Activated T-cell treated with anti-CD3 and anti-CD28 coated beads, Interleukin-2, amount 50 U/mL, for 72 hours (primary cell): ENCODE measurements around the gene VHLL. TPM values are rescaled to one million over a fixed set of nuclear protein-coding genes. Genes with fewer than 3 reads are reported as not detected.

ENCODE experiments used
- ATAC-seq, 2 donors: fragments of 150-1000 bp; cut with Tn5 transposase; replicated peaks in 1 of 2; 2 replicates each; pipeline ENCODE4 v1.10.0; 2021; ENCODE audit warnings: moderate library complexity in 2 of 2, mild to moderate bottlenecking in 1 of 2
- DNase-seq, 2 donors: peaks; one replicate each; pipeline ENCODE4 v3.0.0; 2021 to 2022; ENCODE audit warnings: mixed read lengths in 1 of 2
- H3K27ac Mint-ChIP-seq: one replicate; pipeline ENCODE4 v1.8.0; 2022; ENCODE audit warnings: mild to moderate bottlenecking, moderate library complexity, mixed read lengths
- H3K27me3 Mint-ChIP-seq: one replicate; pipeline ENCODE4 v1.8.0; 2022; ENCODE audit warnings: low read depth, mixed read lengths
- H3K36me3 Mint-ChIP-seq, 2 donors: one replicate each; pipeline ENCODE4 v1.8.0; 2022; ENCODE audit warnings: mixed read lengths in 2 of 2, mild to moderate bottlenecking in 1 of 2; ENCODE audit not compliant: insufficient read depth in 2 of 2
- H3K4me1 Mint-ChIP-seq: one replicate; pipeline ENCODE4 v1.8.0; 2022; ENCODE audit warnings: low read depth, mixed read lengths
- H3K4me3 Mint-ChIP-seq, 2 donors: one replicate each; pipeline ENCODE4 v1.8.0; 2022; ENCODE audit warnings: mild to moderate bottlenecking in 2 of 2, mixed read lengths in 2 of 2, moderate library complexity in 2 of 2
- H3K9me3 Mint-ChIP-seq, 2 donors: one replicate each; pipeline ENCODE4 v1.8.0; 2022; ENCODE audit warnings: mixed read lengths in 2 of 2
- total RNA-seq, 2 donors: library from RNA; stranded (reverse); gene quantifications; one replicate each; pipeline ENCODE4 v1.2.3, GENCODE V29; 2022

VHLL gene
- total RNA-seq, 2 donors from 2014 or later = 0.65 to 0.91 TPM

DNA sequence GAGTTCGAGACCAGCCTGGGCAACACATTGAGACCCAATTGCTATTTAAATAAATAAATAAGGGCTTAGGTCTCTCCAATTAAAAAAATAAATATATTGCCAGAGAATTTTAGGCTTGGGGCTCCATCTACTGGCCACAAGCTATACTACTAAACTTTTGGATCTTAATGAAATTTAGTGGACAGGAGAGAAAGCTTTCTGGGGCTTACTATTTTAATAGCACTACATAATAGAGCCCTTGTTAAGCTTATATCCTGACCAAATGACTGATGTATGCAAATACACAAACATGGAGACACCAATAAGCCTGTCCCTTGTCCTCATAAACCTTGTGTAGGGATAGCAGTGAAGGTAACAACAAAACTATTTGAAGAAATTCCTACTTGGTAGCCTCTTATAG lies 20.6 kb upstream of the VHLL start:
- H3K9me3 Mint-ChIP-seq = no peaks in the 10 kb centered on the region
- H3K27me3 Mint-ChIP-seq = no peaks in the 10 kb centered on the region
- DNase-seq (peak in 1 of 2 donors; percentile 23), ATAC-seq (no peak)
- H3K4me3 Mint-ChIP-seq = no peak overlapping the region
- H3K4me1 Mint-ChIP-seq = peaks cover 3% of the 10 kb centered on the region
- peaks cover 11 to 40% of the 10 kb centered on the region in 2 donors for H3K36me3 Mint-ChIP-seq
- H3K27ac Mint-ChIP-seq = no peak overlapping the region

DNA sequence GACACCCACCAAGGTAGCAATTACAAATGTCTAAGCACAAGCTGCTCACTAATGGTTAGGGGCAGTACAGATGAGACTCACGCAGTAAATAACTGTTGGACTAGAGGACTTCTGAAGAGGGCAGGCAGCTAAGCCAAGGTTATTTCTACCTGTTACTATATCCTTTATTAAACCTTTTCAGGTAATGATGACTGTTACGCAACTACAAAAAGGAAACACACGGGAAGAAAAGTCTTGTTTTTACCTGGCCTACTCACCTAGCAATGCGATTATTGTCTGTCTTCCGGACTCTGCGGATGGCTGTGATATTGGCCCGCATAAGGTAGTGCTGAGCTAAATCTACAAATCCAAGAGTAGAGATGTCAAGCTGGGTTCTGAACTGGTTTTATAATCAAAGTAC lies 17.8 kb upstream of the VHLL start:
- Mint-ChIP-seq H3K4me1 (no peaks in the 10 kb centered on the region), H3K27ac (no peak overlapping the region), H3K36me3 (peaks cover 9 to 44% of the 10 kb centered on the region in 2 donors), H3K9me3 (no peaks in the 10 kb centered on the region), H3K4me3 (no peak overlapping the region), H3K27me3 (no peaks in the 10 kb centered on the region)
- ATAC-seq = no peak
- no peak for DNase-seq

DNA sequence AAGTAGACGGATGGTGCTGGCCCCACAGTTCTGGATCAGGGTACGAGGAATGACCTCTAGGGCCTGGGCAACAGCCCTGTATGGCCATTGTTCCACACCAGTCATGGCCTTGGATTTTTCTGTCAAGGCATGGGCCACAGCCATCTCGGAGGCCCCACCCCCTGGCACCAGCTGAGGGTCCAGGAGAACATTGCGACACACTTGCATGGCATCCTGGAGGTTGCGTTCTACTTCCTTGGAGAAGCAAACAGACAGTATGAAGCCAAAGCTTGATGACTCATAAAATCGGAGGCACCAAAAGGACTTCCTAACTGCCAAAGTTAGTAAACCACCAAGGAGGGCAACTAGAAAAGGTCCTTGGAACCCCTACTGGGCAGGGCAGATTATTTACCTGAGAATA lies 11.9 kb upstream of the VHLL start:
- DNase-seq = no peak
- no peaks in the 10 kb centered on the region for H3K4me1 Mint-ChIP-seq
- H3K4me3 Mint-ChIP-seq = no peak overlapping the region
- no peaks in the 10 kb centered on the region for H3K27me3 Mint-ChIP-seq
- H3K36me3 Mint-ChIP-seq = peaks cover 5 to 38% of the 10 kb centered on the region in 2 donors
- no peak overlapping the region for H3K27ac Mint-ChIP-seq
- no peaks in the 10 kb centered on the region for H3K9me3 Mint-ChIP-seq
- no peak for ATAC-seq

DNA sequence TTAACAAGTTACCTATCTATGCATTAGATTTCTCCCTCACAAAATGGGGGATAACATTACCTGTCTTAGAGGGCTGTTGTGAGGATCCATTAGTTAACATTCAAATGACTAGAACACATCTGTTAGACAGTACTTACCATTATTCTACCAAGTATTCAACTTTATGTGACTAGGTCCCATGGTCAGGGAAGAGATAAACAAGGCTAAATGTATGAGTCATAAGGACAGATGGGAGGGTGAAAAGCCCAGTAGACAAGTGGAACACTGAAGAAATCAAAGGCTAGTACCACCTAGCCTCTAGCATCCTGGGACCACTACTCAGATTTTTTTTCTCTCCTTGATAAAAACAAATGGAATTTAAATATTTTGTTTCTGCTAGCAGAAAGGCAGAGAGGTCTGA lies 9.0 kb upstream of the VHLL start:
- H3K27ac Mint-ChIP-seq = peak overlapping the region; percentile 8
- H3K36me3 Mint-ChIP-seq = peaks cover 5 to 27% of the 10 kb centered on the region in 2 donors
- ATAC-seq (no peak), DNase-seq (no peak)
- H3K27me3 Mint-ChIP-seq = no peaks in the 10 kb centered on the region
- no peaks in the 10 kb centered on the region for H3K4me1 Mint-ChIP-seq
- no peaks in the 10 kb centered on the region for H3K9me3 Mint-ChIP-seq
- no peak overlapping the region for H3K4me3 Mint-ChIP-seq

DNA sequence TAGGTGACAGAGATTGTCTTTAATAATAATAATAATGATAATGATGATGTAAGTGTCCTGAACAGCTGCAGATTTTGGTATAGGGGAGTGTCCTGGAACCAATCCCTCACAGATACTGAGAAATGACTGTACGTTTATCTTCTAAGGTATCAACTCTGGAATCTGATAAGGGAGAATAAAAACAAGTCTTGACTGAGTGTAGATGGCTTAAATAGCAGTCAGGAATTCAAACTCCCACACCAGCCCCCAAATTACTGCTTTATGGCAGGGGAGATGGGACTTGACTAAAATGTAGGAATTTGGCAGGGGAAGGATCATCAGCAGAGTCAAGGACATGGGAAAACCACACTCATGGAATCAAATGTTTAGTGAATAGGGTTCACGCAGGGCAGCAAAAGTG lies 6.1 kb upstream of the VHLL start:
- ATAC-seq (no peak), DNase-seq (no peak)
- Mint-ChIP-seq H3K9me3 (no peaks in the 10 kb centered on the region), H3K4me1 (no peaks in the 10 kb centered on the region), H3K27me3 (no peaks in the 10 kb centered on the region), H3K36me3 (peaks cover 2 to 20% of the 10 kb centered on the region in 2 donors), H3K4me3 (no peak overlapping the region), H3K27ac (no peak overlapping the region)

DNA sequence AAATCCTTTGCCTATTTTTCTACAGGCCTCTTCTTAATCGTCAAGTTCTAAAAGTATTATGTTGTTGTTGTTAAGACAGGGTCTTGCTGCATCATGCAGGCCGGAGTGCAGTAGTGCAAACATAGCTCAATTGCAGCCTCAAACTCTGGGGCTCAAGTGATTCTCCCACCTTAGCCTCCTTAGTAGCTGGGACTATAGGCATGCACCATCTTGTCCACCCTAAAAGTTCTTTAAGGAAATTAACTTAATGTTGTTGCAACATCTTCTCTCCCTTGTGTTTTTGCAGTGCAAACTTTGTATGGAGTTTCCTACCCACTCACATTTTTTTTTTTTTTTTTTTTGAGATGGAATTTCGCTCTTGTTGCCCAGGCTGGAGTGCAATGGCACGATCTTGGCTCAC lies 4.1 kb upstream of the VHLL start:
- DNase-seq = no peak
- Mint-ChIP-seq H3K4me1 (no peaks in the 10 kb centered on the region), H3K27ac (no peak overlapping the region)

DNA sequence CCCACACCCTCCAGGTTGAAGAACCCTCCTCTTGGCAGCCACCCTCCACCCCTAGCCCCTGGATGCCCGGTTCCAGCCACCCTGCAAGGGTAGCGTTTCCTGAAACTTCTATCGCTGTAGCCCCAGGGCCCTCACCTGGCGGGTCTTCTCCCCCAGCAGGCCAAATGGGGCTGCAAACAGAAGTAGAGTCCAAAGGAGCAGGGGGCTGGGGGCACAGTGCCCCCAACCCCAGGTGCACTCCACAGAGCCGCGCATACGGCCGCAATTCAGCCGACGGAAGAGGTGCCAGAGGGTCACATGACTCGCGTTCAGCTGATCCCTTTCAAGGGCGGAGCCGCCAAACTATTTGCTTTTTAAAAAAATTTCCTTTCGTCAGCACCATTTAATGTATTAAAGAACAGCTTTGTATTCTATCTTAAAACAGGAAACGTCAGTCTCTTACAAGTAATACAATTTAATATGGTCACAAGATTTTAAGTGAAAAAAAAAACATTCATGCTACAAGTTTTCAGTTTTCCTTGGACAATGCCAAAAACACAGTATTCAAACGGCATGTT lies 3.6 kb downstream of the VHLL start, which contains the start of gene GLMP:
TSS of gene GLMP (minus strand) at position 289 of the 557 bp plus-strand sequence. CDS start at position 255, 34 bp downstream.
- Mint-ChIP-seq H3K27me3 (no peaks in the 10 kb centered on the region), H3K4me1 (peaks cover 25% of the 10 kb centered on the region), H3K4me3 (peak within 1 kb of the TSS; percentile 81 to 94), H3K9me3 (no peaks in the 10 kb centered on the region), H3K36me3 (peaks cover 0 to 4% of the 10 kb centered on the region in 2 donors), H3K27ac (peak within 1 kb of the TSS; percentile 79)
- ATAC-seq (peak; percentile 86 to 89), DNase-seq (peak; percentile 61 to 66)

More for the DNA sequence above, 4.1 kb upstream of the VHLL start:
- H3K36me3 Mint-ChIP-seq = peaks cover 2 to 11% of the 10 kb centered on the region in 2 donors
- H3K27me3 Mint-ChIP-seq = no peaks in the 10 kb centered on the region
- no peaks in the 10 kb centered on the region for H3K9me3 Mint-ChIP-seq
- ATAC-seq = no peak
- no peak overlapping the region for H3K4me3 Mint-ChIP-seq

DNA sequence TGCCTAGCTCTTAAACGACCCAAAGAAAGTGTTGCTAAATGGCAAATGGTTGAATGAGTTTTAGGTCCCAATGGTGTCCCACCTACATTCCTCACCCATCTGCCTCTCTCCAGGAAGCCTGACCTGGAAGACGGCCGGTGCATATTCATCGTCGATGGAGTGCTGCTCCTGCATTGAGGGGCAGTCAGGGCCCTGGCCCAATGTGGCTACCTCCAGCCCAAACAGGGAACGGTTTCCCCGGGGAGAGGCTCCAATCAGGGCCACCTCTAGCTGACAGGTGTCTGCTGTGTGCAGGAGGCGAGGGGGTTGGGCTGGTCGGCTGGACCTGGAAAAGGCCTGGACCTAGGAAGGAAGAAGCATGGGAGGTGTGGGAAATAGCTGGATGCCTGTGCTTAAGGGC lies 5.2 kb downstream of the VHLL start:
- no peak for DNase-seq
- H3K4me1 Mint-ChIP-seq = peaks cover 25% of the 10 kb centered on the region
- H3K27me3 Mint-ChIP-seq = no peaks in the 10 kb centered on the region
- no peak for ATAC-seq
- peaks cover 0 to 6% of the 10 kb centered on the region in 2 donors for H3K36me3 Mint-ChIP-seq
- no peak overlapping the region for H3K4me3 Mint-ChIP-seq
- no peaks in the 10 kb centered on the region for H3K9me3 Mint-ChIP-seq
- H3K27ac Mint-ChIP-seq = no peak overlapping the region

DNA sequence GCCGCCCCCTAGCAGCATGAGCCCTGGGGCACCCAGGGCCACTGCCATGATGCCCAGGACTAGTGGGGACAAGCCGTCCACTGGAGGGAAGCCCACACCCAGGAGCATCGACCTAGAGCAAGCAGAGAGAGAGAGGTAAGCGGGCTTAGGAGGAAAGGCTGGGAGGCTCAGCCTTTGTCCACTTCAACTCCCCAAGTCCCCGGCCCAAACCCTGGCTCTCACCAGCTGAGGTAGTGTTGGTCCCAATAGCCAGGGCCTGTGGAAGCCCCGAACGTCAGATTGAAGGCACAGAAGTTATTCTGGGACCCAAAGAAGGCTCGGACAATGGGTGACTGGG lies 6.0 kb downstream of the VHLL start:
- H3K4me3 Mint-ChIP-seq = no peak overlapping the region
- H3K27ac Mint-ChIP-seq = no peak overlapping the region
- H3K4me1 Mint-ChIP-seq = peaks cover 25% of the 10 kb centered on the region
- H3K9me3 Mint-ChIP-seq = no peaks in the 10 kb centered on the region
- DNase-seq = no peak
- ATAC-seq = no peak
- no peaks in the 10 kb centered on the region for H3K27me3 Mint-ChIP-seq
- H3K36me3 Mint-ChIP-seq = peaks cover 2 to 6% of the 10 kb centered on the region in 2 donors

DNA sequence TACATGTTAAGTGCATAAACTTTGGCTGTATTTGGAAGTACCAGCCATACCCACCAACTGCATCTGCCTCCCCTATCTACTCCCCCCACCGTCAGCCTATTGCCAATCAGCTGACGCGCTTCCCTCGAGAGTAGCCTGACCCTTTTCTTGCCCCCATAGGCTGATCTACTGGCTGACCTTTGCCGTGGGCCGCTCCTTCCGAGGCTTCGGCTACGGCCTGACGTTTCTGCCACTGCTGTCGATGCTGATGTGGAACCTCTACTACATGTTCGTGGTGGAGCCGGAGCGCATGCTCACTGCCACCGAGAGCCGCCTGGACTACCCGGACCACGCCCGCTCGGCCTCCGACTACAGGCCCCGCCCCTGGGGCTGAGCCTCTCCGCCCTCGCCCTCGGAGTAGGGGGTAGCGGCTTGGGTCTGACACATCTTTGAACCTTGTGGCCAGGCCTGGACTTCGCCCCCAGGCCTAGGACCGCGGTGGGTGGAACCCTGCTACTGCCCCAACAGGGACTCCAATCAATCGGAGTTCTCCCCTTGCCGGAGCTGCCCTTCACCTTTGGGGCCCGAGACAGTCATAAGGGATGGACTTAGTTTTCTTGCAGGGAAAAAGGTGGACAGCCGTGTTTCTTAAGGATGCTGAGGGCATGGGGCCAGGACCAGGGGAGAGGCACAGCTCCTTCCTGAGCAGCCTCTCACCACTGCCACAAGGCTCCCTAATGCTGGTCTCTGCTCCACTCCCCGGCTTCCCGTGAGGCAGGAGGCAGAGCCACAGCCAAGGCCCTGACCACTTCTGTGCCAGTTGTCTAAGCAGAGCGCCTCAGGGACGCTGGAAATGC lies 7.7 kb downstream of the VHLL start:
- H3K27me3 Mint-ChIP-seq = no peaks in the 10 kb centered on the region
- H3K4me1 Mint-ChIP-seq = peaks cover 25% of the 10 kb centered on the region
- no peaks in the 10 kb centered on the region for H3K9me3 Mint-ChIP-seq
- no peak overlapping the region for H3K27ac Mint-ChIP-seq
- peaks cover 2 to 6% of the 10 kb centered on the region in 2 donors for H3K36me3 Mint-ChIP-seq
- peak overlapping the region; percentile 6 to 22 for H3K4me3 Mint-ChIP-seq
- no peak for DNase-seq
- peak; percentile 28 to 42 for ATAC-seq

DNA sequence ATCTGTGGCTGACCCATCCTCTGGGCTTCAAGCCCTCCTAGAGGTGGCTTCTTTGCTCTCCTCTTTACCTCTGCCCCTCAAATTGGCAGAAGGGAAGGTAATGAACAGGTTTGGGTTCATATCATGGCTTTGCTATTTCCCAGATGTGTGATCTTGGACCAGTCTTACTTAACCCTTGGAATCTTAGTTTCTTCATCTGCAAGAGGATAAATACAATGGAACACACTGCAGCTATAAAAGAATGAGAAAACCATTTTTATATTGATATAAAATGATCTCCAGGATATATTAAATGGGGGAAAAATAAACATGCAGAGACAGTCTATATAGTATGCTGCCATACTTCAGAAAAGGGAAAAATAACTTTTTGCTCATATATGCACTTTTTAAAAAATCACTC lies 9.2 kb downstream of the VHLL start:
- no peak for DNase-seq
- Mint-ChIP-seq H3K36me3 (peaks cover 2 to 8% of the 10 kb centered on the region in 2 donors), H3K4me3 (no peak overlapping the region), H3K9me3 (no peaks in the 10 kb centered on the region), H3K4me1 (peaks cover 11% of the 10 kb centered on the region), H3K27me3 (no peaks in the 10 kb centered on the region), H3K27ac (peak overlapping the region; percentile 76)
- ATAC-seq = no peak

DNA sequence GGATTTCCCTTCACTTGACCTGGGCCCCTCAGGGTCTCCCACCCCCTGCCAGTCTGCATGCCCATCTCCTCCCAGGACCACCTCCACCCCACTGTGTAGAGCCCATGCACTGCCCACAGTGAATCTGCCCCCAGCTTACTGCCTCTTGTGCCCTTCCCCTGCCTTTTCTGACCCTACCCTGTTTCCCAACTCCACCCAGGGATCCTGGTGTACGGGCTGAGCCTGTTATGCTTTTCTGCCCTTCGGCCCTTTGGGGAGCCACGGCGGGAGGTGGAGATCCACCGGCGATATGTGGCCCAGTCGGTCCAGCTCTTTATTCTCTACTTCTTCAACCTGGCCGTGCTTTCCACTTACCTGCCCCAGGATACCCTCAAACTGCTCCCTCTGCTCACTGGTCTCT lies 13.0 kb downstream of the VHLL start:
- H3K27ac Mint-ChIP-seq = no peak overlapping the region
- H3K4me3 Mint-ChIP-seq = no peak overlapping the region
- no peaks in the 10 kb centered on the region for H3K27me3 Mint-ChIP-seq
- peaks cover 5 to 10% of the 10 kb centered on the region in 2 donors for H3K36me3 Mint-ChIP-seq
- H3K4me1 Mint-ChIP-seq = peaks cover 24% of the 10 kb centered on the region
- H3K9me3 Mint-ChIP-seq = no peaks in the 10 kb centered on the region
- no peak for DNase-seq
- no peak for ATAC-seq

DNA sequence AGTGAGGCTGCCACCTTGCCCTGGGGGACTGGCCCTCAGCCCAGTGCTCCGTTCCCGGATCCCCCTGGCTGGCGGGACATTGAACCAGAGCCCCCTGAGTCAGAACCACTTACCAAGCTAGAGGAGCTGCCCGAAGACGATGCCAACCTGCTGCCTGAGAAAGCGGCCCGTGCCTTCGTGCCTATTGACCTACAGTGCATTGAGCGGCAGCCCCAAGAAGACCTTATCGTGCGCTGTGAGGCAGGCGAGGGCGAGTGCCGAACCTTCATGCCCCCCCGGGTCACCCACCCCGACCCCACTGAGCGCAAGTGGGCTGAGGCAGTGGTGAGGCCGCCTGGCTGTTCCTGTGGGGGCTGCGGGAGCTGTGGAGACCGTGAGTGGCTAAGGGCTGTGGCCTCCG lies 13.7 kb downstream of the VHLL start:
- Mint-ChIP-seq H3K27ac (no peak overlapping the region), H3K4me1 (peaks cover 30% of the 10 kb centered on the region), H3K27me3 (no peaks in the 10 kb centered on the region), H3K4me3 (no peak overlapping the region), H3K36me3 (peaks cover 5 to 10% of the 10 kb centered on the region in 2 donors), H3K9me3 (no peaks in the 10 kb centered on the region)
- ATAC-seq = no peak
- DNase-seq = no peak
